ENCODE measurements around the gene TMEM54.

Gene TMEM54

DNA sequence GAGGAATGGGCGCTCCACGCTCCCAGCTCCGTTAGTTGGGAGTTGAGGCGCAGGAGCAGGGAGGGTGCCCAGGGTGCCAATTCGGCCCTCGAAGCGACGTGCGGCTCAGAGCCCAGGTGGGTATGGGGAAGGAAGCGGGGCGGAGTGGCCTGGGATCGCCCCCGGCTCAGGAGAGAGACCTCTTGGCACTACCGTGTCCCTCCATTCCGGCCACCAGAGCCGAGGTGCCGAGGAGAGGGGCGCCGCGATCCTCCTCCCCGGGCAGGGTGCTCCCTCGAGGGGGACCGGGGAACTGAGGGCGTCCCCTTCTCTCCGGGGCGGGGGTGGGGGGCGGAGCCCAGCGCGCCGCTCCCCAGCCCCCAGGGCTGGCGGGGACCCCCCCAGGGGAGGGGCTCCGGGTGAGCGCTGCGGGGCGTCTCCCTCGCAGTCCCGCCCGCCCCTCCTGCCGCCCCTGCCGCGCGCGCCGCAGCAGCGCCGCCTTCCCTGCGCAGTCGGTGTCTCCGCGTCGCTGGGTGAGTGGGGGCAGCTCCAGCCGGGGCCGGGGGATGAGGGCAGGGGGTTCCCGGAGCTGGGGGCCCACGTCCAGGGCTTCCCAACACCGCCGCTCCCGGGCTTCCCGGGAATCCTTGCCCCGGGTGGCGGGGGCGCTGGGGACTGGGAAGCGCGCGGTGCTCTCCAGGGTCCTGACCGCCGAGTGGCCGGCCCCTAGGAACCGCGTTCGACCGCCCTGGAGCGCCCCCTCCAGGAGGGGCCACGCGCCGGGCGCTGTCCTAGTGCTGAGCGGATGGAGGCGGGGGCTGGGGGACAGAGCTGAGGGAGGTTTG lies 15.0 kb downstream of the TMEM54 start, which contains the start of gene HPCA:
Gene HPCA, plus strand, starts transcription at position 488 of the 824 bp plus-strand sequence. CDS start 2,408 bp downstream, outside the sequence.
- intact Hi-C loops (cut with DNase I) = no loop called here
- DNase-seq = peak in 26 of 42 donors; percentile 43 to 81 (median 66)

GRCh38 chr1:32885676-32886003 lies 15.5 kb downstream of the TMEM54 start:
- intact Hi-C loops (cut with DNase I) = no loop called here
- DNase-seq = no peak

DNA sequence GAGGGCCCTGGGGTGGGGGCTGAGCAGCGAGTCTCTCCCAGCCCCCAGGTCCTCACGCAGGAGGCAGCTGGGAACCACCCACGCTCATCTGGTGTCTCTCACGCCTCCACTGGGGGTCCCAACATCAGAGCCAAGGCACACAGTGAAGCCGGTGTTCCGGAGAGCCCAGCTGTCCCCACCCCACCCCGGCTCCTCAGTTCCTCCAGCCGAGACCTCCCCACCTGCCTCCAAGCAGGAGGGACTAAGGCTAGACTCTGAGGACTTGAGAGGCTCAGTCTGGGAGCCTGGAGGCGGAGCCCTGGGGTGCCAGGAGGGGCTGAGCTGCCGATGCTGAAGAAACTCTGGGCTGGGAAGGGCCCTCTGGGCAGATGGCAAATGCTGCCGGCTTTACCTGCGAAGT lies 16.5 kb downstream of the TMEM54 start:
- intact Hi-C loops (cut with DNase I) = no loop called here
- DNase-seq = peak in 7 of 42 donors; percentile 17 to 52 (median 44)

GRCh38 chr1:32884032-32884372 lies 17.2 kb downstream of the TMEM54 start:
- intact Hi-C loops (cut with DNase I) = no loop called here
- DNase-seq = no peak

DNA sequence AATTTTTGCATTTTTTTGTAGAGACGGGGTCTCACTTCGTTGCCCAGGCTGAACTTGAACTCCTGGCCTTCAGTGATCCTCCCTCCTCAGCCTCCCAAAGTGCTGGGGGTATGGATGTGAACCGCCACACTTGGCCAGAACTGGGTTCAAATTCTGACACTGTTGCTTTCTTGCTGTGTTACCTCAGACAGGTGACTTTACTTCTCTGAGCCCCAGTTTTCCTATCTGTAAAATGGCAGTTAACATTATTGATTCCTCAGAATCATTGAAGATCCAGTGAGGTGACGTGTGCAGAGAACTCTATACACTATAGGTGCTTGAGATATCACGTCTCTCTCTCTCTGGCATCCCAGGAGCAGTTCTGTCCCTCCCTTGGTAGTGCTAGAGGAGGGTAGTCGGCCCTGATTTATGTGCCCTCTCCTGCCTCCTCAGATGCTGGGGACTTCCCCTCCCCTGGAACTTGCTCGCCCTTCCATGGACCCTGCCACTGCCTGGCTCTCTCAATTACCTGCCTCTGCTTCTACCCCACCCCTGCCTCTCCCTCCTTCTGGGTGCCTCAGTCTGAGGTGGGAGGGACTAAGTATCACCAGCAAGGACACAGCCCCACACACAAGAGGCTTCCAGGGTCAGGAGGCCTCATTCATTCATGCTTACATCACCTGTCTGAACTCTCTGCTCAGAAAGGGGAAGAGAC lies 17.7 kb downstream of the TMEM54 start:
- peak in 1 of 42 donors; percentile 6 for DNase-seq
- intact Hi-C loops (cut with DNase I) = no loop called here

GRCh38 chr1:32881871-32882850 lies 19.0 kb downstream of the TMEM54 start:
- peak in 8 of 42 donors; percentile 28 to 68 (median 55) for DNase-seq
- intact Hi-C loops (cut with DNase I) = no loop called here

GRCh38 chr1:32881291-32881690 lies 19.9 kb downstream of the TMEM54 start:
- DNase-seq = no peak
- intact Hi-C loops (cut with DNase I) = no loop called here

DNA sequence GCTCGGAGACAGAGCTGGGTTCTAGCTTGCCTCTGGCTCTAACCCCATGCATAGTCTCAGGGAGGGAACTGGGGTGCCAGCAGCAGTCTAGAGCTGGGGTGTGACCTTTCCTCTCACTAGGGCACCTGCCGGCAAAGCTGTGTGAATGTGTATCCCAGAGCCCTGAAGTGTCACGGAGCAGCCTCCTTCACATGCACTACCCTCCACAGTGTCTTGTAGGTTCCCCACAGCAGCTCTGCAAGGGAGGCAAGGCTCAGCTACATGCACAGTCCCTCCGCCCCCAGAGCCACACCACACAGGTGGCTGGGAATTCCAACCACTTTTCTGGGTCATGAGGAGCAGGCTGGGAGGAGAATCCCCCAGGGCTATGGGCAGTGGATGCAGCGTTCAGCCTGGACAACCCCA lies 22.6 kb downstream of the TMEM54 start:
- peak in 7 of 42 donors; percentile 8 to 55 (median 30) for DNase-seq
- intact Hi-C loops (cut with DNase I) = no loop called here

- peak in 23 of 42 donors; percentile 45 to 90 (median 65) for DNase-seq
- intact Hi-C loops (cut with DNase I) = no loop called here
These were observed 23.0 kb downstream of the TMEM54 start for GRCh38 chr1:32878183-32878582.

DNA sequence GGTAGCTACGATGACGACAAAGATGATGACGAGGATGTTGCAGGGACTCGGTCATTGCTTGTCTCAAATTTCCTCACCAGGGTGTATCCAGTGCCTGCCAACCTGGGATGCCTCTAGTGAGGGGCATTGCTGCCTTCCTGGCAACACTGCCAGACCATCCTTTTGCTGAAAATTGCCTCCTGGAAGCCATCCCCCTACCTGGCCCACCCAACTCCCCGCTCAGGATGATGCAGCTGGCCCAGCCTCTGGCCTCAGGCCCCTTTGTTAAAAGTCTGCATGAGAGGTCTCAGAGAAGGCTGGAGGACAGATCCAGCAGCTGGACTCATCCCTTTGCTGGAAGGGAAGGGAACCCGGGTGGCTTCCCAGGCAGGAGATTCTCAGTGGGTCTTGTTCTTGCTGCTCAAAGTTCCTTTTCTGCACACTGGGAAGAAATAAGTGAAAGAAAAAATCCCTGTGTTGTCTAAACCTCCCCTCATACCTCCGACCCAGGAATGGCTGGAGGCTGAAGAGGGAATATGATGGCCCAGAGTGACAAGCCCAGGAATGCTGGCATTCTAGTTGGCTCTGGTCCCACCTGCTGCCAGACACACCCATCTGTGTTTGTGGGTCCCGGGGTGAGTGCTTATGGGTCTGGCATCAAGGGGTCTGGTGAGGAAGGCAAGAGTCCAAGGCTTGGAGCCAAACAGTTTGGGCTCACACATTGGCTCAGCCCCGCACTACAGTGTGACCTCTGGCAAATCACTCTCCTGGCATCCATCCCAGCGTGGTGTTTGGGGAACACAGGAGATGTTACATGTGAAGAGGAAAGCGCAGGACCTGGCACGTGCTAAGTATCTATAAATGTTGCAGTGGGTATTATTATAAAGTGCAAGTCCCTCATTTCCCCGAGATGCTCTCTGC lies 23.7 kb downstream of the TMEM54 start:
- intact Hi-C loops (cut with DNase I) = no loop called here
- DNase-seq = peak in 7 of 42 donors; percentile 7 to 66 (median 42)

GRCh38 chr1:32876341-32877210 lies 24.6 kb downstream of the TMEM54 start:
- DNase-seq = peak in 38 of 42 donors; percentile 44 to 88 (median 72)
- intact Hi-C loops (cut with DNase I) = no loop called here

GRCh38 chr1:32874860-32875752 lies 26.1 kb downstream of the TMEM54 start:
- peak in 5 of 42 donors; percentile 15 to 37 (median 30) for DNase-seq
- intact Hi-C loops (cut with DNase I) = loop anchor here (5.0 kb wide), 1 partner anchor 58 kb away; the partner anchor contains the start of genes S100PBP and YARS1

GRCh38 chr1:32873484-32873883 lies 27.7 kb downstream of the TMEM54 start:
- intact Hi-C loops (cut with DNase I) = loop anchor here (5.0 kb wide), 1 partner anchor 56 kb away; the partner anchor contains the start of genes S100PBP and YARS1
- DNase-seq = peak in 6 of 42 donors; percentile 3 to 34 (median 22)

- peak in 1 of 42 donors; percentile 36 for DNase-seq
- intact Hi-C loops (cut with DNase I) = loop anchor here (5.0 kb wide), 1 partner anchor 55 kb away; the partner anchor contains the start of genes S100PBP and YARS1
These were observed 29.1 kb downstream of the TMEM54 start for GRCh38 chr1:32872192-32872460.

- intact Hi-C loops (cut with DNase I) = loop anchor here (5.0 kb wide), 1 partner anchor 54 kb away; the partner anchor contains the start of genes S100PBP and YARS1
- peak in 7 of 42 donors; percentile 6 to 42 (median 18) for DNase-seq
These were observed 29.6 kb downstream of the TMEM54 start for GRCh38 chr1:32871364-32872191.
